Astrocyte (in vitro differentiated cells and primary cell): Measurements from ENCODE around the gene PRKD3. TPM values are rescaled to one million over a fixed set of nuclear protein-coding genes. Genes with fewer than 3 reads are reported as not detected.

Experiments
- DNase-seq: peaks from one replicate; pipeline ENCODE4 v3.0.0-alpha.2; 2010; ENCODE audit warnings: low read depth
- FAIRE-seq: peaks from 2 replicates; lab custom pipeline; 2011; peaks lifted over from hg19 to GRCh38; lab: Jason Lieb, UNC
- H2AFZ ChIP-seq: 2 replicates; pipeline ENCODE4 v1.6.0; 2012; ENCODE audit warnings: low read depth, low read length, inconsistent platforms
- H3K27ac ChIP-seq: 2 replicates; pipeline ENCODE4 v1.5.1; 2011; ENCODE audit warnings: low read depth, low read length, inconsistent platforms
- H3K27me3 ChIP-seq: 2 replicates; pipeline ENCODE4 v1.6.0; 2011; ENCODE audit warnings: low read length, inconsistent platforms; ENCODE audit not compliant: insufficient read depth
- H3K36me3 ChIP-seq: 2 replicates; pipeline ENCODE4 v1.5.1; 2011; ENCODE audit warnings: low read length, inconsistent platforms; ENCODE audit not compliant: insufficient read depth
- H3K4me1 ChIP-seq: 2 replicates; pipeline ENCODE4 v1.5.1; 2011; ENCODE audit warnings: low read length, inconsistent platforms; ENCODE audit not compliant: insufficient read depth
- H3K4me2 ChIP-seq: 2 replicates; pipeline ENCODE4 v1.6.0; 2012; ENCODE audit warnings: low read length, inconsistent platforms
- H3K4me3 ChIP-seq: 2 replicates; pipeline ENCODE4 v1.5.1; 2011; ENCODE audit warnings: low read depth, mild to moderate bottlenecking, low read length, inconsistent platforms; ENCODE audit not compliant: insufficient read depth
- H3K79me2 ChIP-seq: 2 replicates; pipeline ENCODE4 v1.6.0; 2012; ENCODE audit warnings: mild to moderate bottlenecking, low read length, inconsistent platforms; ENCODE audit not compliant: insufficient read depth
- H3K9ac ChIP-seq: 2 replicates; pipeline ENCODE4 v1.6.0; 2012; ENCODE audit warnings: mild to moderate bottlenecking, low read length, inconsistent platforms
- H3K9me3 ChIP-seq: 2 replicates; pipeline ENCODE4 v1.5.1; 2012; ENCODE audit warnings: low read depth, mild to moderate bottlenecking, low read length, inconsistent platforms; ENCODE audit not compliant: insufficient read depth
- H4K20me1 ChIP-seq: 2 replicates; pipeline ENCODE4 v1.6.0; 2012; ENCODE audit warnings: low read length, inconsistent platforms; ENCODE audit not compliant: insufficient read depth
- H3K27ac Mint-ChIP-seq: one replicate; pipeline ENCODE4 v1.8.0; 2021; ENCODE audit warnings: mild to moderate bottlenecking, mixed read lengths; ENCODE audit not compliant: unreplicated experiment
- H3K27me3 Mint-ChIP-seq: one replicate; pipeline ENCODE4 v1.8.0; 2021; ENCODE audit warnings: low read depth, mixed read lengths; ENCODE audit not compliant: unreplicated experiment
- H3K36me3 Mint-ChIP-seq: one replicate; pipeline ENCODE4 v1.8.0; 2021; ENCODE audit warnings: low read depth, mixed read lengths; ENCODE audit not compliant: unreplicated experiment
- H3K4me1 Mint-ChIP-seq: one replicate; pipeline ENCODE4 v1.8.0; 2021; ENCODE audit warnings: low read depth, mixed read lengths; ENCODE audit not compliant: unreplicated experiment
- H3K4me3 Mint-ChIP-seq: one replicate; pipeline ENCODE4 v1.8.0; 2021; ENCODE audit warnings: mild to moderate bottlenecking, moderate library complexity, mixed read lengths; ENCODE audit not compliant: unreplicated experiment
- H3K9me3 Mint-ChIP-seq: one replicate; pipeline ENCODE4 v1.8.0; 2021; ENCODE audit warnings: mild to moderate bottlenecking, mixed read lengths; ENCODE audit not compliant: unreplicated experiment
- EZH2 ChIP-seq: IDR thresholded peaks from 2 replicates; pipeline ENCODE4 v1.6.1; 2012; ENCODE audit warnings: mild to moderate bottlenecking, low read length, inconsistent platforms; ENCODE audit not compliant: insufficient read depth
- total RNA-seq: library from RNA; stranded (reverse); gene quantifications from 2 replicates; pipeline ENCODE4 v1.2.1, GENCODE V29; 2021
- TF ChIP-seq, protein P1 (sequence below): IDR thresholded peaks from 2 replicates; pipeline ENCODE4 v1.5.1; 2011; ENCODE audit warnings: low read depth, mild to moderate bottlenecking, inconsistent platforms, low read length, moderate library complexity; ENCODE audit not compliant: insufficient read depth

PRKD3 gene
- total RNA-seq, 1 donor from 2014 or later = 42.5 TPM

DNA sequence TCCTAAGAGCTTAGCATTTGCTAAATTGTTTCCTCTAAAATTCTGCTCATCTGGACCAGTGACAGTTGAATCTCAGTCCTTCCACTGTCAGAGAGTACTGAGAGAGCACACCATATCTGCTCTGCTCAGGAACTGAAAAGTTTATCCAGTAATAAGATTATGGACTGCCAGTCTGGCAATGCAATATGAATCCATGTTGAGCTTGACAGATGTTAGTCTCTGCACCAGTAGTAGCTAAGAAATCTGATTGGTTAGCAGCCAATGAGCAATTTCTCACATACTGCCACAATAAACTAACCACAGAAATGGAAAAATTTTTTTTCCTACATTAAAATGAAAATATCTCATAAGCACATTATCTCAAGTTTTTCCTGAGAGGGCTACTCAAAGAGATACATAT, 2.3 kb downstream of the PRKD3 start:
- no peaks in the 10 kb centered on the region for H3K36me3 Mint-ChIP-seq
- Histone ChIP-seq H3K9me3 (no peaks in the 10 kb centered on the region), H3K36me3 (no peaks in the 10 kb centered on the region), H3K4me2 (peak overlapping the region; percentile 92), H3K9ac (no peak overlapping the region), H3K4me1 (peaks cover 10% of the 10 kb centered on the region), H4K20me1 (peaks cover 43% of the 10 kb centered on the region), H3K27ac (no peak overlapping the region), H3K4me3 (no peak overlapping the region), H3K79me2 (peaks cover 69% of the 10 kb centered on the region), H3K27me3 (no peaks in the 10 kb centered on the region), H2AFZ (no peak overlapping the region)
- H3K4me1 Mint-ChIP-seq = peaks cover 40% of the 10 kb centered on the region
- FAIRE-seq (no peak), DNase-seq (peak; percentile 42)
- H3K9me3 Mint-ChIP-seq = no peaks in the 10 kb centered on the region
- TF ChIP-seq, protein P1, sequence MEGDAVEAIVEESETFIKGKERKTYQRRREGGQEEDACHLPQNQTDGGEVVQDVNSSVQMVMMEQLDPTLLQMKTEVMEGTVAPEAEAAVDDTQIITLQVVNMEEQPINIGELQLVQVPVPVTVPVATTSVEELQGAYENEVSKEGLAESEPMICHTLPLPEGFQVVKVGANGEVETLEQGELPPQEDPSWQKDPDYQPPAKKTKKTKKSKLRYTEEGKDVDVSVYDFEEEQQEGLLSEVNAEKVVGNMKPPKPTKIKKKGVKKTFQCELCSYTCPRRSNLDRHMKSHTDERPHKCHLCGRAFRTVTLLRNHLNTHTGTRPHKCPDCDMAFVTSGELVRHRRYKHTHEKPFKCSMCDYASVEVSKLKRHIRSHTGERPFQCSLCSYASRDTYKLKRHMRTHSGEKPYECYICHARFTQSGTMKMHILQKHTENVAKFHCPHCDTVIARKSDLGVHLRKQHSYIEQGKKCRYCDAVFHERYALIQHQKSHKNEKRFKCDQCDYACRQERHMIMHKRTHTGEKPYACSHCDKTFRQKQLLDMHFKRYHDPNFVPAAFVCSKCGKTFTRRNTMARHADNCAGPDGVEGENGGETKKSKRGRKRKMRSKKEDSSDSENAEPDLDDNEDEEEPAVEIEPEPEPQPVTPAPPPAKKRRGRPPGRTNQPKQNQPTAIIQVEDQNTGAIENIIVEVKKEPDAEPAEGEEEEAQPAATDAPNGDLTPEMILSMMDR = no peak
- no peak for TF ChIP-seq EZH2
- peak overlapping the region; percentile 68 for H3K4me3 Mint-ChIP-seq
- H3K27ac Mint-ChIP-seq = no peak overlapping the region
- no peaks in the 10 kb centered on the region for H3K27me3 Mint-ChIP-seq

DNA sequence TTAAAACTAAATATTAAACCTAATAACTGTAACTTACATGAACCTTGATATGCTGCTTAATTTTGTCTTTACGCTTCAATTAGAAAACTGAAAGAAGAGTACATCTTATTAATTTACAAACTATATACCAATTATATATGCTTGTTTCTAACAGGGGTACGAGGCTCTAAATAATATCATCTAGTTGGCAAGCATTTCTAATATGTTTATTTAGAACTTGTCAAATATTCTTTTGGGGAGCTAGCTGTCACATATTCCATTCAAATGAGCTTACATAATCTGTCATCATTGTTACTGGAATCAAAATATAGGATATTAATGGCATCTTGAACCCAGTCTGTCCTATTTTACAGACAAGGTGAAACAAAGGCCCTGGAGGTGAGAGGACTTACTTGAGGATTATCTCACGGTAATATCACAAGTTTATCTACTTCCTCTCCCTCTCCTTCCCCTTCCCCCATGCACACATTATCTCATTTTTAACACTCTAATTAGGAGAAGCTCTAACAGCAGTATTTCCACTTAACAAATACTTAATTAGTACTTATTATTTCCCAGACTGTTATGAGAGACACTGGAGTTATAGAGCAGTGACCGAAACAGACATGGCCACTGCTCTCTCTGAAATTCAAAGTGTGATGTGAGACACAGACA, 3.5 kb downstream of the PRKD3 start:
- H3K4me1 ChIP-seq = peaks cover 10% of the 10 kb centered on the region
- Mint-ChIP-seq H3K9me3 (no peaks in the 10 kb centered on the region), H3K27ac (peak overlapping the region; percentile 14), H3K4me1 (peaks cover 39% of the 10 kb centered on the region), H3K27me3 (no peaks in the 10 kb centered on the region), H3K36me3 (peaks cover 4% of the 10 kb centered on the region), H3K4me3 (peak overlapping the region; percentile 57)
- no peak for FAIRE-seq
- H3K79me2 ChIP-seq = peaks cover 81% of the 10 kb centered on the region
- H3K27ac ChIP-seq = no peak overlapping the region
- peaks cover 1% of the 10 kb centered on the region for H3K36me3 ChIP-seq
- H3K27me3 ChIP-seq = no peaks in the 10 kb centered on the region
- H3K4me3 ChIP-seq = no peak overlapping the region
- no peak overlapping the region for H3K9ac ChIP-seq
- H4K20me1 ChIP-seq = peaks cover 50% of the 10 kb centered on the region
- TF ChIP-seq, protein P1 = no peak
- no peak for TF ChIP-seq EZH2
- no peaks in the 10 kb centered on the region for H3K9me3 ChIP-seq
- DNase-seq = no peak
- H3K4me2 ChIP-seq = no peak overlapping the region
- no peak overlapping the region for H2AFZ ChIP-seq
